ENCODE measurements around the gene ABO.
"Not testable (repeated sequence)": the region's sequence is repeated elsewhere in the genome, so short reads cannot be mapped to it uniquely, and the experiment has no call there.

DNA sequence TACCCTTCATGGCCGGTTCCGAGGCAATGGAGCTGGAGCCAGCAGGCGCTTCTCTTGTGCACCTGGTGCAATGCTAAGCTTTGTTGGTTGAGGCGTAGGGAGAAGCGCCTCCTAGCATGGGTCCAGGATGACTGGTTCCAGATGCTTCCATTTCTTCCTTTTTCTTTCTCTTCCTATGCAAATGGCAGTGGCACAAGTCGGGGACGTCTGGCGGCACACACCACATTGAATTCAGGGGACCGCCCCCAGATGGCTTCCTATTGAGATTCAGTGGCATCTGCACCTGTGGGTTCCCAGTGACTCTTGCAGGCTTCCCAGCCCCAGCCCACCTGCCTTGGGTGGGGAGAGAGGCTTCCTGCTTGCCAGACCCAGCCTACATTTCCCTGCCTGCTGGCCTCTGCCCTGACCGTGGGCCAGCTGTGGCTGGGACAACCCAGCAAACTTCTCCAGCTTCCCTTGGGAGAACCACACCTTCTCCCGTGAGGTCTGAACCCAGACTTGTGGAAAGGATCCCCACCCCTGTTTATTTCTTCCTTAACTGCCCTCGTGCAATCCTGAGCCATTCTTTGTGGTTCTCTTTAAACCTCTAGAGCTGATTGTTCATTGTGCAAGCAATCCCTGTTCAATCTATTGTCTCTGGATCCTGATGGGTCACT lies 57.5 kb downstream of the ABO start:
- TF ChIP-seq ESRRA (CRISPR knock-in tag; IDR thresholded peaks at IDR 0.05; ENCODE audit: borderline replicate concordance); ZNF416 (CRISPR knock-in tag; IDR thresholded peaks at IDR 0.05); NR3C1 (CRISPR knock-in tag; conservative IDR thresholded peaks at IDR 0.05; ENCODE audit: low read depth); ZBTB21 (CRISPR knock-in tag; IDR thresholded peaks at IDR 0.05; ENCODE audit: borderline replicate concordance): not testable (repeated sequence)
- TF ChIP-seq, protein P1, sequence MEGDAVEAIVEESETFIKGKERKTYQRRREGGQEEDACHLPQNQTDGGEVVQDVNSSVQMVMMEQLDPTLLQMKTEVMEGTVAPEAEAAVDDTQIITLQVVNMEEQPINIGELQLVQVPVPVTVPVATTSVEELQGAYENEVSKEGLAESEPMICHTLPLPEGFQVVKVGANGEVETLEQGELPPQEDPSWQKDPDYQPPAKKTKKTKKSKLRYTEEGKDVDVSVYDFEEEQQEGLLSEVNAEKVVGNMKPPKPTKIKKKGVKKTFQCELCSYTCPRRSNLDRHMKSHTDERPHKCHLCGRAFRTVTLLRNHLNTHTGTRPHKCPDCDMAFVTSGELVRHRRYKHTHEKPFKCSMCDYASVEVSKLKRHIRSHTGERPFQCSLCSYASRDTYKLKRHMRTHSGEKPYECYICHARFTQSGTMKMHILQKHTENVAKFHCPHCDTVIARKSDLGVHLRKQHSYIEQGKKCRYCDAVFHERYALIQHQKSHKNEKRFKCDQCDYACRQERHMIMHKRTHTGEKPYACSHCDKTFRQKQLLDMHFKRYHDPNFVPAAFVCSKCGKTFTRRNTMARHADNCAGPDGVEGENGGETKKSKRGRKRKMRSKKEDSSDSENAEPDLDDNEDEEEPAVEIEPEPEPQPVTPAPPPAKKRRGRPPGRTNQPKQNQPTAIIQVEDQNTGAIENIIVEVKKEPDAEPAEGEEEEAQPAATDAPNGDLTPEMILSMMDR (IDR thresholded peaks at IDR 0.05): not testable (repeated sequence)
- TF ChIP-seq, protein P2, sequence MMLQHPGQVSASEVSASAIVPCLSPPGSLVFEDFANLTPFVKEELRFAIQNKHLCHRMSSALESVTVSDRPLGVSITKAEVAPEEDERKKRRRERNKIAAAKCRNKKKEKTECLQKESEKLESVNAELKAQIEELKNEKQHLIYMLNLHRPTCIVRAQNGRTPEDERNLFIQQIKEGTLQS (CRISPR knock-in tag; conservative IDR thresholded peaks at IDR 0.05): not testable (repeated sequence)

Measured in WTC11 (cell line).